HCT116 (cell line): ENCODE data around the gene S1PR2. TPM values are rescaled to one million over a fixed set of nuclear protein-coding genes. Genes with fewer than 3 reads are reported as not detected.

Experiments used
- ATAC-seq: fragments of 200-7000 bp; cut with Tn5 transposase; 2 replicates; pipeline ENCODE4 v1.9.1; 2020; ENCODE audit warnings: mild to moderate bottlenecking, moderate library complexity
- BruUV-seq: library from RNA; stranded (reverse); fragments of 400-500 nt; replicated peaks from 2 replicates; lab custom pipeline; 2021; lab: Mats Ljungman, UMichigan
- CTCF ChIA-PET: fragments of 300-600 bp; sonication (Branson Sonifier 250); formaldehyde crosslinking; loops from one replicate; lab custom pipeline; 2021; ENCODE audit warnings: antibody characterized with exemption; lab: Charles Lee
- POLR2A ChIA-PET: fragments of 300-600, 350-600 bp; sonication (Branson Sonifier 250); formaldehyde crosslinking; loops from one replicate; lab custom pipeline; 2021; ENCODE audit warnings: antibody characterized with exemption; lab: Charles Lee
- RAD21 ChIA-PET, 2 experiments: fragments of 300-600 bp; sonication (Branson Sonifier 250); formaldehyde crosslinking; loops; one replicate each; lab custom pipeline; 2023; ENCODE audit warnings: low total read pairs in 2 of 2; ENCODE audit not compliant: uncharacterized antibody in 2 of 2, unreplicated experiment in 2 of 2, low non-redundant PET in 1 of 2; lab: Charles Lee
- DNase-seq: peaks from one replicate; pipeline ENCODE4 v3.0.0-alpha.2; 2010; ENCODE audit warnings: low read depth, low spot score
- H2AFZ ChIP-seq: fragments of 200-600 bp; shearing (Covaris generic), sonication (generic); 2 replicates; pipeline ENCODE4 v1.6.1; 2017; ENCODE audit warnings: low read depth, mixed run types, mixed read lengths, antibody characterized with exemption, low read length; ENCODE audit not compliant: poor library complexity, severe bottlenecking
- H3K27ac ChIP-seq: 2 replicates; pipeline ENCODE4 v1.5.1; 2012; ENCODE audit warnings: low read depth, low read length
- H3K27me3 ChIP-seq: fragments of 200-600 bp; sonication (generic); 2 replicates; pipeline ENCODE4 v1.6.1; 2016; ENCODE audit warnings: mixed run types, low read length, mixed read lengths; ENCODE audit not compliant: insufficient read depth
- H3K36me3 ChIP-seq, 2 experiments: fragments of 200-500 bp in 1 of 2; fragments of 200-600 bp in 1 of 2; sonication (Bioruptor generic) in 1 of 2; sonication (generic) in 1 of 2; 2 replicates each; pipeline versions ENCODE4 v1.5.1 to v1.6.1; 2014 to 2016; ENCODE audit warnings: low read length in 2 of 2, inconsistent platforms in 1 of 2, mixed read lengths in 1 of 2, mixed run types in 1 of 2; ENCODE audit not compliant: insufficient read depth in 2 of 2, control insufficient read depth in 1 of 2
- H3K4me1 ChIP-seq, 2 experiments: fragments of 200-600 bp in 1 of 2; sonication (generic) in 1 of 2; 2 replicates each; pipeline versions ENCODE4 v1.5.1 to v1.6.1; 2012 to 2017; ENCODE audit warnings: low read length in 2 of 2, inconsistent platforms in 1 of 2, mild to moderate bottlenecking in 1 of 2, mixed read lengths in 1 of 2, mixed run types in 1 of 2, moderate library complexity in 1 of 2; ENCODE audit not compliant: insufficient read depth in 2 of 2, control insufficient read depth in 1 of 2
- H3K4me2 ChIP-seq: fragments of 200-600 bp; sonication (generic); 2 replicates; pipeline ENCODE4 v1.6.1; 2017; ENCODE audit warnings: mixed run types, low read length, mixed read lengths
- H3K4me3 ChIP-seq, 2 experiments: fragments of 200-600 bp in 1 of 2; sonication (generic) in 1 of 2; replicated peaks in 1 of 2; 2 replicates each; pipeline ENCODE4 v1.5.1; 2011 to 2016; ENCODE audit warnings: low read length in 2 of 2, control low read depth in 1 of 2, low read depth in 1 of 2, mild to moderate bottlenecking in 1 of 2, mixed read lengths in 1 of 2, mixed run types in 1 of 2
- H3K79me2 ChIP-seq: fragments of 200-600 bp; sonication (generic); 2 replicates; pipeline ENCODE4 v1.6.1; 2017; ENCODE audit warnings: mild to moderate bottlenecking, mixed run types, low read length, moderate library complexity, mixed read lengths; ENCODE audit not compliant: insufficient read depth
- H3K9ac ChIP-seq: fragments of 200-600 bp; sonication (generic); 2 replicates; pipeline ENCODE4 v1.6.1; 2016; ENCODE audit warnings: low read length, mixed read lengths
- H3K9me2 ChIP-seq: fragments of 200-600 bp; sonication (generic), shearing (Covaris generic); 2 replicates; pipeline ENCODE4 v1.6.1; 2017; ENCODE audit warnings: mixed run types, mild to moderate bottlenecking, moderate library complexity; ENCODE audit not compliant: insufficient read depth
- H3K9me3 ChIP-seq, 2 experiments: fragments of 200-500 bp in 1 of 2; fragments of 200-600 bp in 1 of 2; sonication (Bioruptor generic) in 1 of 2; sonication (generic) in 1 of 2; 2 replicates each; pipeline ENCODE4 v1.6.1; 2014 to 2017; ENCODE audit warnings: low read length in 2 of 2, mixed read lengths in 2 of 2, inconsistent platforms in 1 of 2, low read depth in 1 of 2, mild to moderate bottlenecking in 1 of 2, mixed run types in 1 of 2, moderate library complexity in 1 of 2; ENCODE audit not compliant: control insufficient read depth in 1 of 2, insufficient read depth in 1 of 2
- H4K20me1 ChIP-seq: fragments of 200-600 bp; sonication (generic), shearing (Covaris generic); 2 replicates; pipeline ENCODE4 v1.6.1; 2017; ENCODE audit warnings: mixed run types, mild to moderate bottlenecking, moderate library complexity; ENCODE audit not compliant: insufficient read depth
- ELF1 ChIP-seq: IDR thresholded peaks from 2 replicates; pipeline ENCODE4 v1.6.1; 2012; ENCODE audit warnings: low read depth, borderline replicate concordance
- EZH2 ChIP-seq: fragments of 200-600 bp; sonication (generic); IDR thresholded peaks from 2 replicates; pipeline ENCODE4 v1.6.1; 2017; ENCODE audit warnings: antibody characterized with exemption, mixed run types
- POLR2AphosphoS5 ChIP-seq: IDR thresholded peaks from 2 replicates; pipeline ENCODE4 v1.6.1; 2011; ENCODE audit warnings: mild to moderate bottlenecking, low read depth, low read length, moderate library complexity
- SIN3A ChIP-seq: IDR thresholded peaks from 2 replicates; pipeline ENCODE4 v1.6.1; 2012; ENCODE audit warnings: low read depth
- SRF ChIP-seq: IDR thresholded peaks from 2 replicates; pipeline ENCODE4 v1.6.1; 2012; ENCODE audit warnings: low read depth
- TCF7L2 ChIP-seq: IDR thresholded peaks from 2 replicates; pipeline ENCODE4 v1.7.0; 2011; ENCODE audit warnings: borderline replicate concordance, inconsistent platforms; ENCODE audit not compliant: insufficient read depth, insufficient read length; ENCODE audit errors: extremely low read depth
- YY1 ChIP-seq: IDR thresholded peaks from 2 replicates; pipeline ENCODE4 v1.6.1; 2011; ENCODE audit warnings: low read length, low read depth, moderate library complexity, mild to moderate bottlenecking; ENCODE audit not compliant: insufficient replicate concordance; ENCODE audit errors: extremely low read depth
- intact Hi-C: fragments of 100-400 bp; cut with micrococcal nuclease; formaldehyde crosslinking; loops from 2 replicates; pipeline ENCODE4 v1.10.0; 2022
- total RNA-seq: library from RNA; stranded (reverse); gene quantifications from one replicate; pipeline ENCODE4 v1.2.1, GENCODE V29; 2021; ENCODE audit not compliant: unreplicated experiment
- TF ChIP-seq, protein P1 (sequence below), 3 experiments: fragments of 200-600 bp in 1 of 3; sonication (generic) in 1 of 3; IDR thresholded peaks in 2 of 3; conservative IDR thresholded peaks in 1 of 3; 2 replicates each; pipeline ENCODE4 v1.5.1; 2012 to 2017; ENCODE audit warnings: low read depth in 2 of 3, low read length in 2 of 3, antibody characterized with exemption in 1 of 3, borderline replicate concordance in 1 of 3, control low read depth in 1 of 3, mild to moderate bottlenecking in 1 of 3, mixed read lengths in 1 of 3, mixed run types in 1 of 3, moderate library complexity in 1 of 3; ENCODE audit not compliant: insufficient read depth in 1 of 3
- TF ChIP-seq, protein P2 (sequence below): IDR thresholded peaks from 2 replicates; pipeline ENCODE4 v1.6.1; 2012
- TF ChIP-seq, protein P3 (sequence below): IDR thresholded peaks from 2 replicates; pipeline ENCODE4 v1.6.1; 2012

S1PR2 gene
- total RNA-seq, 1 experiment from 2014 or later, result 6.1 TPM

DNA sequence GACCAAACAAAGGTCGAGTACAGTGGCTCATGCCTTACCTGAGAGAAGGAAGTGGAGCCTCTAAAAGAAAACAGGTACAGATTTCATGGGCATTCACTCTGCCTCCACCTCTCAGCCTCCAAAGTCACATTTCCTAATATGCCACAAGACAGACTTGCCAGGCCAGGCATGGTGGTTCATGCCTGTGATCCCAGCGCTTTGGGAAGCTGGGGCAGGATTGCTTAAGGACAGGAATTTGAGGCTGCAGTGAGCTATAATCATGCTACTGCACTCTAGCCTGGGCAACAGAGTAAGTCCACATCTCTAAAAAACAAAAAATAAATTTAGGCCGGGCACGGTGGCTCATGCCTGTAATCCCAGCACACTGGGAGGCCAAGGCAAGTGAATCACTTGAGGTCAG lies 25.5 kb downstream of the S1PR2 start (continued):
- TF ChIP-seq EZH2 (no peak), YY1 (no peak)
- TF ChIP-seq, protein P1, sequence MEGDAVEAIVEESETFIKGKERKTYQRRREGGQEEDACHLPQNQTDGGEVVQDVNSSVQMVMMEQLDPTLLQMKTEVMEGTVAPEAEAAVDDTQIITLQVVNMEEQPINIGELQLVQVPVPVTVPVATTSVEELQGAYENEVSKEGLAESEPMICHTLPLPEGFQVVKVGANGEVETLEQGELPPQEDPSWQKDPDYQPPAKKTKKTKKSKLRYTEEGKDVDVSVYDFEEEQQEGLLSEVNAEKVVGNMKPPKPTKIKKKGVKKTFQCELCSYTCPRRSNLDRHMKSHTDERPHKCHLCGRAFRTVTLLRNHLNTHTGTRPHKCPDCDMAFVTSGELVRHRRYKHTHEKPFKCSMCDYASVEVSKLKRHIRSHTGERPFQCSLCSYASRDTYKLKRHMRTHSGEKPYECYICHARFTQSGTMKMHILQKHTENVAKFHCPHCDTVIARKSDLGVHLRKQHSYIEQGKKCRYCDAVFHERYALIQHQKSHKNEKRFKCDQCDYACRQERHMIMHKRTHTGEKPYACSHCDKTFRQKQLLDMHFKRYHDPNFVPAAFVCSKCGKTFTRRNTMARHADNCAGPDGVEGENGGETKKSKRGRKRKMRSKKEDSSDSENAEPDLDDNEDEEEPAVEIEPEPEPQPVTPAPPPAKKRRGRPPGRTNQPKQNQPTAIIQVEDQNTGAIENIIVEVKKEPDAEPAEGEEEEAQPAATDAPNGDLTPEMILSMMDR (IDR thresholded peaks at IDR 0.05 in 2 of 3, conservative IDR thresholded peaks at IDR 0.05 in 1 of 3; ENCODE audit: borderline replicate concordance in 1 of 3, insufficient read depth in 1 of 3, low read depth in 2 of 3, low read length in 2 of 3), result no peak

DNA sequence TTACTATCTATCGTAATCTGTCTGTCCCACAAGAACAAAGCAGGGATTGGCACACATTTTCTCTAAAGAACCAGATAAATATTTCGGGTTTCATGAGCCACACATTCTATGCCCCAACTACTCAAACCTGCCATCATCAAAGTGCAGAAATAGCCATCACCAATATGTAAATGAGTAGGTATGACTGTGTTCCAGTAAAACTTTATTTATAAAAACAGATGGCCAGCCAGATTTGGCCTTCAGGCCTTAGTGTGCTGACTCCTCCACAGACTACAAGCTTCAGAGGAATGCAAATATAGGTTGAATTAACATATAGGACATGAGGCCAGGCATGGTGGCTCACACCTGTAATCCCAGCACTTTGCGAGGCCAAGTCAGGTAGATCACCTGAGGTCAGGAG lies 27.4 kb downstream of the S1PR2 start:
- H3K4me2 ChIP-seq, result no peak overlapping the region
- no peaks in the 10 kb centered on the region for H3K27me3 ChIP-seq
- H3K9me2 ChIP-seq, result no peaks in the 10 kb centered on the region
- no peak overlapping the region for H2AFZ ChIP-seq
- no peak for DNase-seq
- peaks cover 27 to 33% of the 10 kb centered on the region in 2 experiments for H3K4me1 ChIP-seq
- peaks cover 0 to 9% of the 10 kb centered on the region in 2 experiments; a peak in 1 of 4 replicates for H3K9me3 ChIP-seq
- H3K79me2 ChIP-seq, result no peaks in the 10 kb centered on the region
- intact Hi-C loops, result no loop called here
- no peaks in the 10 kb centered on the region for H3K36me3 ChIP-seq
- no peak overlapping the region for H3K4me3 ChIP-seq
- no peaks in the 10 kb centered on the region for H4K20me1 ChIP-seq
- TF ChIP-seq TCF7L2 (no peak), SRF (no peak), POLR2AphosphoS5 (no peak), SIN3A (no peak), YY1 (no peak), ELF1 (no peak)
- TF ChIP-seq, protein P2, sequence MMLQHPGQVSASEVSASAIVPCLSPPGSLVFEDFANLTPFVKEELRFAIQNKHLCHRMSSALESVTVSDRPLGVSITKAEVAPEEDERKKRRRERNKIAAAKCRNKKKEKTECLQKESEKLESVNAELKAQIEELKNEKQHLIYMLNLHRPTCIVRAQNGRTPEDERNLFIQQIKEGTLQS, result no peak
- TF ChIP-seq, protein P3, sequence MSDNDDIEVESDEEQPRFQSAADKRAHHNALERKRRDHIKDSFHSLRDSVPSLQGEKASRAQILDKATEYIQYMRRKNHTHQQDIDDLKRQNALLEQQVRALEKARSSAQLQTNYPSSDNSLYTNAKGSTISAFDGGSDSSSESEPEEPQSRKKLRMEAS, result no peak
- TF ChIP-seq, protein P1 (IDR thresholded peaks at IDR 0.05 in 2 of 3, conservative IDR thresholded peaks at IDR 0.05 in 1 of 3; ENCODE audit: borderline replicate concordance in 1 of 3, insufficient read depth in 1 of 3, low read depth in 2 of 3, low read length in 2 of 3), result no peak
- TF ChIP-seq, all 23 proteins: peak for 0
- no peak overlapping the region for H3K27ac ChIP-seq
- no peak for ATAC-seq
- ChIA-PET CTCF (no interaction called here), RAD21 (no interaction called here), POLR2A (no interaction called here)
- no peak overlapping the region for H3K9ac ChIP-seq
- no TSS peak for BruUV-seq
